ENCODE measurements around the gene RSF1.

DNA sequence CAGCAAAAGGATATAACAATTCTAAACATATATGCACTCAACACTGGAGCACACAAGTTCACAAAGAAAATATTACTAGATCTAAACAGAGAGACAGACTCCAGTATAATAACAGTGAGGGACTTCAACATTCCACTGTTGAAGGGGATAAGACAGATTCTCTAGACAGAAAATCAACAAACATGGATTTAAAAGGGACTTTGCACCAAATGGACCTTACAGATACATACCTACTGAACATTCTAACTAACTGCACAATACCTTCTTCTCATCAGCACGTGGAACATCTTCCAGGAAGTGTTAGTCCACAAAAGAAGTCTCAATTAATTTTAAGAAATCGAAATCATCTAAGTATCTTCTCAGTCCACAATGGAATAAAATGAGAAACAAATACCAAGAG, 26.6 kb downstream of the RSF1 start:
- no peak for TF ChIP-seq CTCF (IDR thresholded peaks at IDR 0.05)
- TF ChIP-seq POLR2A (IDR thresholded peaks at IDR 0.05) = no peak
